HepG2 (cell line): ENCODE measurements around the gene ZNF544. TPM values are rescaled to one million over a fixed set of nuclear protein-coding genes. Genes with fewer than 3 reads are reported as not detected.

Source experiments
- ASH2L ChIP-seq: fragments of 300-600, 200-600 bp; sonication (generic); IDR thresholded peaks from 2 replicates; pipeline ENCODE4 v1.7.0; 2017; ENCODE audit warnings: low read depth, mild to moderate bottlenecking, moderate library complexity, mixed read lengths, low read length; ENCODE audit not compliant: insufficient read length
- EHMT2 ChIP-seq: fragments of 200-600 bp; sonication (generic); IDR thresholded peaks from 2 replicates; pipeline ENCODE4 v1.7.0; 2017; ENCODE audit warnings: antibody characterized with exemption, low read depth, low read length, borderline replicate concordance
- GABPA ChIP-seq, 2 experiments: IDR thresholded peaks; 2 replicates each; pipeline ENCODE4 v1.6.1; 2011 to 2016; ENCODE audit warnings: low read depth in 2 of 2, low read length in 1 of 2, missing biosample characterization in 1 of 2, missing genetic modification characterization in 1 of 2
- HDAC2 ChIP-seq: sonication (generic); formaldehyde crosslinking; IDR thresholded peaks from 2 replicates; pipeline ENCODE4 v1.4.0; 2020; ENCODE audit warnings: missing genetic modification reagents
- ISX ChIP-seq: sonication (generic); formaldehyde crosslinking; conservative IDR thresholded peaks from 2 replicates; pipeline ENCODE4 v1.5.0; 2020; ENCODE audit warnings: missing genetic modification reagents
- RAD51 ChIP-seq: fragments of 450-650 bp; IDR thresholded peaks from 2 replicates; pipeline ENCODE4 v1.6.1; 2016; ENCODE audit warnings: borderline replicate concordance
- SP5 ChIP-seq: IDR thresholded peaks from 2 replicates; pipeline ENCODE4 v1.6.1; 2016; ENCODE audit warnings: low read depth, borderline replicate concordance
- TOPORS ChIP-seq: sonication (generic); formaldehyde crosslinking; IDR thresholded peaks from 2 replicates; pipeline ENCODE4 v1.8.0; 2023; ENCODE audit warnings: mild to moderate bottlenecking, missing genetic modification reagents
- ZNF263 ChIP-seq: sonication (generic); formaldehyde crosslinking; IDR thresholded peaks from 2 replicates; pipeline ENCODE4 v1.4.0; 2020; ENCODE audit warnings: missing genetic modification reagents
- ZNF44 ChIP-seq: sonication (generic); formaldehyde crosslinking; IDR thresholded peaks from 2 replicates; pipeline ENCODE4 v1.5.1; 2020; ENCODE audit warnings: mild to moderate bottlenecking, missing genetic modification reagents
- ZNF441 ChIP-seq: sonication (generic); formaldehyde crosslinking; IDR thresholded peaks from 2 replicates; pipeline ENCODE4 v1.7.0; 2021; ENCODE audit warnings: missing genetic modification reagents, borderline replicate concordance
- ZNF510 ChIP-seq: sonication (generic); formaldehyde crosslinking; IDR thresholded peaks from 2 replicates; pipeline ENCODE4 v1.4.0; 2020; ENCODE audit warnings: low read depth, mild to moderate bottlenecking, missing genetic modification reagents
- polyA plus RNA-seq, 8 experiments: library from polyadenylated mRNA; depleted of rRNA in 3 of 8; stranded (reverse) in 7 of 8; unstranded in 1 of 8; fragments of >200 nt; fragmentation: Illumina TruSeq in 4 of 8; extraction: Trizol in 4 of 8; gene quantifications; 2 replicates each; pipeline versions ENCODE4 v1.2.1 to v1.2.3, GENCODE V29; 2011 to 2016; ENCODE audit warnings: low read depth in 4 of 8, missing spikeins in 1 of 8, mixed read lengths in 1 of 8; ENCODE audit not compliant: insufficient read depth in 1 of 8
- total RNA-seq, 5 experiments: library from RNA; depleted of rRNA; stranded (reverse); fragments of >200 nt; fragmentation: Illumina TruSeq; extraction: Trizol; gene quantifications; 2 replicates each; pipeline ENCODE4 v1.2.3, GENCODE V29; 2016; ENCODE audit warnings: low read depth in 1 of 5
- TF ChIP-seq, protein P1 (sequence below): sonication (generic); formaldehyde crosslinking; IDR thresholded peaks from 2 replicates; pipeline ENCODE4 v1.4.0; 2020; ENCODE audit warnings: low read depth, mild to moderate bottlenecking, missing genetic modification reagents
- TF ChIP-seq, protein P2 (sequence below): sonication (generic); formaldehyde crosslinking; IDR thresholded peaks from 2 replicates; pipeline ENCODE4 v1.4.0; 2020; ENCODE audit warnings: missing genetic modification reagents, borderline replicate concordance
- TF ChIP-seq, protein P3 (sequence below): sonication (generic); formaldehyde crosslinking; IDR thresholded peaks from 2 replicates; pipeline ENCODE4 v1.8.1; 2023; ENCODE audit warnings: missing genetic modification reagents, mild to moderate bottlenecking, borderline replicate concordance

ZNF544 gene
- total and polyA plus RNA-seq, 2 of the 13 experiments (the other 11 are each of a cell fraction or from before 2014, with no cell fraction given): 13.1 to 17.0 TPM

DNA sequence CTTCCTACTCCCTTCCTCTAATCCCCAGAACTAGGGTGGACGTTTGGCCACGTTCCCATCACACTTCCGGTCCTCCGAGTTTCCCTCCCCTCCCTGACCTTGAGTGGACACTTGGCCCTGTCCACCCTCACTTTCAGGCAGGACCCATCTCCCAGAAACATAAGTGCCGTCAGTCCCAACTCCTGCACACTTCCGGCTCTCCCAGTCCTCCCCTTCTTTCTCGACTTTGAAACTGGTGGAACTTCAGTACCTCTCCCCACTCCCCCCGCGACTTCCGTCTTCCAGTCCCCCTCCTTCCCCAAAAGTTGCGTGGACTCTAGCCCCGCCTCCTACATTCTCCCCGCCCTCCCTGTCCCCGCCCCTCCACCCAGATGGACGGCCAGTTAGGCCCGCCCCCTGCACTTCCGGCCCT is 46.1 kb upstream of the ZNF544 start (continued):
- TF ChIP-seq, protein P1, sequence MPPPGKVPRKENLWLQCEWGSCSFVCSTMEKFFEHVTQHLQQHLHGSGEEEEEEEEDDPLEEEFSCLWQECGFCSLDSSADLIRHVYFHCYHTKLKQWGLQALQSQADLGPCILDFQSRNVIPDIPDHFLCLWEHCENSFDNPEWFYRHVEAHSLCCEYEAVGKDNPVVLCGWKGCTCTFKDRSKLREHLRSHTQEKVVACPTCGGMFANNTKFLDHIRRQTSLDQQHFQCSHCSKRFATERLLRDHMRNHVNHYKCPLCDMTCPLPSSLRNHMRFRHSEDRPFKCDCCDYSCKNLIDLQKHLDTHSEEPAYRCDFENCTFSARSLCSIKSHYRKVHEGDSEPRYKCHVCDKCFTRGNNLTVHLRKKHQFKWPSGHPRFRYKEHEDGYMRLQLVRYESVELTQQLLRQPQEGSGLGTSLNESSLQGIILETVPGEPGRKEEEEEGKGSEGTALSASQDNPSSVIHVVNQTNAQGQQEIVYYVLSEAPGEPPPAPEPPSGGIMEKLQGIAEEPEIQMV (CRISPR knock-in tag): 0 out of 2 replicates have a peak, but pooled peaks have one; percentile 6
- TF ChIP-seq ZNF510 (CRISPR knock-in tag) (no peak), ASH2L (peak; percentile 24), ZNF44 (no peak), ZNF263 (0 out of 2 replicates have a peak, but pooled peaks have one; percentile 11), TOPORS (CRISPR knock-in tag) (no peak), ISX (0 out of 2 replicates have a peak, but pooled peaks have one; percentile 1), EHMT2 (0 out of 2 replicates have a peak, but pooled peaks have one; percentile 51), ZNF441 (CRISPR knock-in tag) (0 out of 2 replicates have a peak, but pooled peaks have one; percentile 73), HDAC2 (0 out of 2 replicates have a peak, but pooled peaks have one; percentile 4), GABPA (IDR thresholded peaks at IDR 0.05; ENCODE audit: low read depth, low read length) (no peak; the same call in 1 of the 2 replicates), GABPA (CRISPR knock-in tag; IDR thresholded peaks at IDR 0.05; ENCODE audit: low read depth) (no peak), RAD51 (no peak), SP5 (peak; percentile 42; the same call in 1 of the 2 replicates)
- TF ChIP-seq, protein P2, sequence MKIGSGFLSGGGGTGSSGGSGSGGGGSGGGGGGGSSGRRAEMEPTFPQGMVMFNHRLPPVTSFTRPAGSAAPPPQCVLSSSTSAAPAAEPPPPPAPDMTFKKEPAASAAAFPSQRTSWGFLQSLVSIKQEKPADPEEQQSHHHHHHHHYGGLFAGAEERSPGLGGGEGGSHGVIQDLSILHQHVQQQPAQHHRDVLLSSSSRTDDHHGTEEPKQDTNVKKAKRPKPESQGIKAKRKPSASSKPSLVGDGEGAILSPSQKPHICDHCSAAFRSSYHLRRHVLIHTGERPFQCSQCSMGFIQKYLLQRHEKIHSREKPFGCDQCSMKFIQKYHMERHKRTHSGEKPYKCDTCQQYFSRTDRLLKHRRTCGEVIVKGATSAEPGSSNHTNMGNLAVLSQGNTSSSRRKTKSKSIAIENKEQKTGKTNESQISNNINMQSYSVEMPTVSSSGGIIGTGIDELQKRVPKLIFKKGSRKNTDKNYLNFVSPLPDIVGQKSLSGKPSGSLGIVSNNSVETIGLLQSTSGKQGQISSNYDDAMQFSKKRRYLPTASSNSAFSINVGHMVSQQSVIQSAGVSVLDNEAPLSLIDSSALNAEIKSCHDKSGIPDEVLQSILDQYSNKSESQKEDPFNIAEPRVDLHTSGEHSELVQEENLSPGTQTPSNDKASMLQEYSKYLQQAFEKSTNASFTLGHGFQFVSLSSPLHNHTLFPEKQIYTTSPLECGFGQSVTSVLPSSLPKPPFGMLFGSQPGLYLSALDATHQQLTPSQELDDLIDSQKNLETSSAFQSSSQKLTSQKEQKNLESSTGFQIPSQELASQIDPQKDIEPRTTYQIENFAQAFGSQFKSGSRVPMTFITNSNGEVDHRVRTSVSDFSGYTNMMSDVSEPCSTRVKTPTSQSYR (CRISPR knock-in tag): peak; percentile 39; the same call in 1 of the 2 replicates
- TF ChIP-seq, protein P3, sequence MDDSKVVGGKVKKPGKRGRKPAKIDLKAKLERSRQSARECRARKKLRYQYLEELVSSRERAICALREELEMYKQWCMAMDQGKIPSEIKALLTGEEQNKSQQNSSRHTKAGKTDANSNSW: 0 out of 2 replicates have a peak, but pooled peaks have one; percentile 14
